Measurements from ENCODE around the gene TTC29.
"Not testable (repeated sequence)": the region's sequence is repeated elsewhere in the genome, so short reads cannot be mapped to it uniquely, and the experiment has no call there.

TTC29 gene

GRCh38 chr4:146852360-146852759 is 93.3 kb downstream of the TTC29 start:
- FAIRE-seq: no peak

DNA sequence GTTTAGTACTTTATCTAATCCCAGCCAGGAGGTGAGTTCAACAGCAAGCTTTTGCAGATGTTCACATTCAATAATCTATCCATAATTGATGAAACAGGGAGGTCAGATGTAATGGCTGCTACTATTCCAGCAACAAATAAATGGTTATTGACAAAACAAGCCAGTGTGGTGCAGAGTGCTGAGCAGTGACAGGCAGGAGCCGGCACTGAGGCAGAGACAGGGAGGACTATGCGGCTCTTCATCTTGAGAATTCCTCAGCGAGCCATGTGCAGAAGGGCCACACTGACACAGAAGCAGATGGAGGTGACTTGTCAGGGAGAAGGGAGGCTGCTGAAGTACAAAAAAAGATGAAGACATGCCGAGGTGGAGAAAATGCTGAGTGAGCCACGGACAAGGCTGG is 98.3 kb downstream of the TTC29 start:
- FAIRE-seq: no peak

- FAIRE-seq: no peak
These were observed 98.8 kb downstream of the TTC29 start for GRCh38 chr4:146846882-146847281.

DNA sequence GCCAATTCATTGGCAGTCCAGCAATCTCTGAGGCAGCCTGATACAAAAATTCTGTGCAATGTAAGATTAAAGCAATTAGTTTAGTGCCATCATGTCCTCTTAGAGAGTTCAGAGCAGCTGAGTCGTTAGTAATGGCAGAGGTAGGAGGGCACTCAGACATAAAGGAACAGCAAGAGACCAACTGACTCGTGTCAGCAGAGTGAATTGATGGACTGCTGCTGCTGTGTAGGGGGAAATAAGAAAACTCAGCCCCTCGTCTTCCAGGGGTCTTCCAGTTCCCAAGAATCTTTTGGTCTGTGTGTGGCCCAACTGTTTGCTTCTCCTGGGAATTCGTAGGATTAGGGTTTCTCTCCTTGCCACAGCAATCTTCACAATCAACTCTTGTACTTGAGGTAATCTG is 100.9 kb downstream of the TTC29 start:
- no peak for FAIRE-seq

- FAIRE-seq: no peak
These were observed 102.8 kb downstream of the TTC29 start for GRCh38 chr4:146842876-146843275.

DNA sequence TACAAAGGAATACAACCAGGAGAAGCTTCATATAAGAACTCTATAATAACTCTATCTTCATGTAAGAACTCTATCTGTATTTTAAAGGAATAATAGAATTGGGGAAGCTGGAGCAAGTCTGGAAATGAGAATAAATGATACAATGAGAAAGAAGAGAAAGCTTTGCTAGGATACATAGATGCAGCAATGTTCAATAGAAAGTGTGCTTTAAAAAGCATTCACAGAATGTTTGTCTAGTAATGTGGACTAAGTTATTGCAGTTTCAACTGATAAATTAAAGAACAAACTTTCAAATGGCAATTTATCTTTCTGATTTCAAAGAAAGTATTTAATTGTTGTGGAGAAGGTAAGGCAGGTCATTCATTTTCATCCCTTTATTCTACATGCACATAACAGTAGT is 104.9 kb downstream of the TTC29 start:
- FAIRE-seq: no peak

DNA sequence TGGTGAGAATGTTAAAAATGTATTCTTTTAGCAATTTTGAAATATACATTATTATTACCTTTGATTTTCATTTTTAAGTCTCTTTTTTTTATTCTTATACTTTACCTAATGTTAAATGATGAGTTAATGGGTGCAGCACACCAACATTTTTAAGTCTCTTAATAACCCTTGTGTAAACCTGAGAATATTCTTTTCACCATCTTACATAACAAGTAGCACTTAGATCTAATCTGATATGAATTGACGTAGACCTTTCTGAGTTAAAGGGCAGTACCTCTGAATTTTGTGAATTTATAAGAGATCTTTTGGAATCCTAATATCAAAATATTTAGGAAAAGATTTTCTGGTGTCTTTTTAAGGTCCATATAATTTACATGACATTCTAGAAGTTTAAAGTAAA is 110.6 kb downstream of the TTC29 start:
- FAIRE-seq: no peak

GRCh38 chr4:146834263-146835034 is 111.2 kb downstream of the TTC29 start:
- FAIRE-seq: no peak

- no peak for FAIRE-seq
These were observed 112.1 kb downstream of the TTC29 start for GRCh38 chr4:146833530-146833929.

- not testable (repeated sequence) for FAIRE-seq
These were observed 122.7 kb downstream of the TTC29 start for GRCh38 chr4:146822980-146823379.

DNA sequence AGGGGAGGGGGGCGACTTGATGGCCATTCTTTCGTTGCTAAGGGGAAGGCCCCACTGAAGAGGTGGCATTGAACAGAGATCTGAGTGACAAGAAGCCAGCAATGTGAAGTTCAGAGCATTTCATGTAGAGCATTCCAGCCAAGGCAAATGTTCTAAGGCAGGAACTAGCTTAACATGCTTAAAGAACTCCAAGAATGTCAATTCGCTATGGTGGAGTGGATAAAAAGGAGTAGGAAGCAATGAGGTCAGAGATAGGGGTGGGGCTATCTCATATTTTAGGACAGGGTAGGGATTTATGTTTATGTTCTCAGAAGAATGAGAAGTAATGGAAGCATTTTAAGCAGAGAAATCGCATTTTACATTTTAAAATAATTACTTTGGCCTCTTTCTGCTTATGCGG is 130.9 kb downstream of the TTC29 start:
- FAIRE-seq: no peak

DNA sequence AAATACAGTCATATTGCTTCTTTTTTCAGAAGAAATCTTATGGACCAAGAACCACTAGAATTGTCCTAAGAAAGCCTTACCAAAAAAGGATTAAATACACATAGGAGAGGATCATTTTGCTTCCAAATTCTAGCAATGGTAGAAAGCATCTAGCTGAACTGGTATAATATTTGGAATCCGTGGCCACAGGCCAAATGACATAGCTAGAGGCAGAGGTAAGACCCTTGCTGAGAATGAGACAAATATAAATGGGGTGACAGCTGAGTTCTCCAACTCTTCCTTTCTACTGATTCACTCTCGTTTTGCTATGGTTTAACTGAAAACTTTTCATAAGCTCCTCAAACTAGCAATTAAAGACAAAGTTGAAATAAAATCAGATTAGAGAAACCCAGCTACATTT is 150.0 kb downstream of the TTC29 start:
- no peak for FAIRE-seq

GRCh38 chr4:146793727-146794126 is 151.9 kb downstream of the TTC29 start:
- FAIRE-seq: no peak

DNA sequence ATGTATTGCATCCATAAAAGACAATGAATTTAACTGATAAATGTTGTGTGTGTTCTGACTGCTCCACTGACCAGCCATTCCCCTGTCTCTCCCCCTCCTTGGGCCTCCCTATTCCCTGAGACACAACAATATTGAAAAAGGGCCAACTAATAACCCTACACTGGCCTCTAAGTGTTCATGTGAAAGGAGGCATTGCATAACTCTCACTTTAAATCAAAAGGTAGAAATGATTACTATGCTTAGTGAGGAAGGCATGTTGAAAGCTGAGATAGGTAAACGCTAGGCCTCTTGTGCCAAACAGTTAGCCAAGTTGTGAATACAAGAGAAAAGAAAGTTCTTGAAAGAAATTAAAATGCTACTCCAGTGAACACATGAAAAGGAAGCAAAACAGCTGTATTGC is 154.2 kb downstream of the TTC29 start:
- no peak for FAIRE-seq

DNA sequence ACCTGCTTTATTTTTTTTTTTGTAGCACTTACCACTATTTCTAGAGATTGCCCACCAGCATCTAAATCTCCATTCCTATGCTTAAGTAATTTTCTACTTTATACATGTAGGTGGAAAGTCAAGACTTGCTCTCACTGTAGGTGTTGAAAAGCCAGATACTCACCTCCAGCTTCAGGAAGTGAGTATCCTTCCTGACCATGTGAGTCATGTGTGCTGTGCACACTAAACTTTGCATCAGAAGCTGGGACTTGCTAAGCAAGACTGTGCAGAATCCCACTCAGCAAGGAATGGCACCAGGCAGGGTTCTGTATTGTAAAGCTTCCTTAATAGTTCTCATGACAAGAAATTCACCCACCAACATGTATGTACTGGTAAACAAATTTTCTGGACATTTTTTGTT is 155.1 kb downstream of the TTC29 start:
- no peak for FAIRE-seq

DNA sequence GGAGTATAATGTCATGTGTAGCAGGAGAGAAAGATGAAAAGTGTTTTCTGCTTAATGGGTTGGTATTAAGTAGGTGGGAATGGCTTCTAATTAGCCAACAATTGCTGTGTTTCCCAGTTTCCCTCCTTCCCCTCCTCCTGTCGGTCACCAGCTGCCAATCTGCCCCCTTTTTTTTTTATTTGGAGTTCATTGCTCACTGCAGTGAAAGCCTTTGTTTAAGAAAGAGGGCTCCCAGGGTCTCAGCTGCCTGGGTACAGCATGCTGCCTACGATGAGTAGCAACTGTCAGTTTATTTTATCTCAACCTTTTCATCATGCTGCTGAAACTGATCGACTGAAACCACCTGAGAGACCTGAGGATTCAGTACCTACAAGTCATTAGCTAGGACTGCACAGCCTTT is 157.9 kb downstream of the TTC29 start:
- no peak for FAIRE-seq

DNA sequence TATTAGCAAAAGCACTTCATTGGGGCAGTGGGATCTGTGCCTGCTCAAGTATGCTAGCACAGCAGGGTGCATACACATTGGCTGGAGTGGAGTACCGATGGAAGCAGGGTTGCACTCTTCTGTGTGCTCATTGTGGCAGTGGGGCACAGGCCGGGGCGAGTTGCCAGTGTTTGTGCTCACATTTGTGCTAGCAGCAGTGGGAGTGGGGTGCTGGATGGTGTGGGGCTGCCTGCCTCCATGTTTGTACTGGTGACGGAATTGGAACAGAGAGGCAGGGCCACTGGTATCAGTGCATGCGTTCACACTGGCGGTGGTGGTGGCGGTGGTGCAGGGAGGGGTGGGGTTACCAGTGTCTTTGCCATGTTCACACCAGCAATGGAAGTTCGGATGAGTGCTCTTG is 169.0 kb downstream of the TTC29 start:
- FAIRE-seq: no peak

GRCh38 chr4:146763560-146763959 is 182.1 kb downstream of the TTC29 start:
- FAIRE-seq: no peak

- no peak for FAIRE-seq
These were observed 183.6 kb downstream of the TTC29 start for GRCh38 chr4:146762016-146762415.

- FAIRE-seq: no peak
These were observed 203.2 kb downstream of the TTC29 start for GRCh38 chr4:146742416-146742815.

DNA sequence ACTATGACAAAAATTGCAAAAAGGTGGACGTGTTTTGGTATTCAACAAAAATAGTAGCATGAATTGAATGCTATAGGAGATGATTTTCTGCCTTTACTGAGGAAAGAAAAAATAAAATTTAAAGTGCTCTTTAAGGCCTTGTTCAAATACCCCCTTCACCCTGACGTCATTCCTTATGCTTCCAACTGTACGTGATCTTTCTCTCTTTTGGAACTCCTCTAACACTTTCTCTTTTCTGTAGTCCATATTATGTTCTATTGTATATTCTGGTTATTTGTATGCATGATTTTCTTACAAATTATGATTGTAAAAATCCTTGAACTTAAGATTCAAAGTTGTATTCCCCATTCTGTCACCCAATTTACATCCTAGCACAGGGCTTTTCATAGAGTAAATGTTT is 206.5 kb downstream of the TTC29 start:
- no peak for FAIRE-seq

DNA sequence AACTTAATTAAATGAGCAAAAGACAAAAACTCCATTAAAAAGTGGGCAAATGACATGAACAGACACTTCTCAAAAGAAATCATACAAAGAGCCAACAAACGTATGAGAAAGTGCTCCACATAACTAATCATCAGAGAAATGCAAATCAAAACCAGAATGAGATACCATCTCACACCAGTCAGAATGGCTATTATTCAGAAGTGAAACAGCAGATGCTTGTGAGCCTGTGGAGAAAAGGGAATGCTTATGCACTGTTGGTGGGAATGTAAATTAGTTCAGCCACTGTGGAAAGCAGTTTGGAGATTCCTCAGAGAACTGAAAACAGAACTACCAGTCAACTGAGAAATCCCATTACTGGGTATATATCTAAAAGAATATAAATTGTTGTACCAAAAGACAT is 222.1 kb downstream of the TTC29 start:
- not testable (repeated sequence) for FAIRE-seq

GRCh38 chr4:146709956-146710355 is 235.7 kb downstream of the TTC29 start:
- no peak for FAIRE-seq

DNA sequence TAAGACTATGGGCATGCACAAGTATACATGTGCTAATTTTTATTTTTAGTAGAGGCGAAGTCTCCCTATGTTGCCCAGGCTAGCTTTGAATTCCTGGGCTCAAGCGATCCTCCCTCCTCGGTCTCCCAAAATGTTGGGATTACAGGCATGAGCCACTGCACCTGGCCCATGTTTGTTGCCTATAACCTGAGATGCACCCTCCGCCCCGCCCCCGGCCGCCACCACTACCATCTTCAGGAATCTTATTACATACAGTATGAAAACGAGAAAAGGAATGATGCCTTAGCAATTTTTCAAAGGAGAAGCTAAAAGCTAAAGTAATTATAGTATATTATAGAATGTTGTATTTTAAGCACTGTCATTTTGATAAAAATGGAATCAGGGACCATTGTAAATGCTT is 245.8 kb downstream of the TTC29 start:
- no peak for FAIRE-seq

DNA sequence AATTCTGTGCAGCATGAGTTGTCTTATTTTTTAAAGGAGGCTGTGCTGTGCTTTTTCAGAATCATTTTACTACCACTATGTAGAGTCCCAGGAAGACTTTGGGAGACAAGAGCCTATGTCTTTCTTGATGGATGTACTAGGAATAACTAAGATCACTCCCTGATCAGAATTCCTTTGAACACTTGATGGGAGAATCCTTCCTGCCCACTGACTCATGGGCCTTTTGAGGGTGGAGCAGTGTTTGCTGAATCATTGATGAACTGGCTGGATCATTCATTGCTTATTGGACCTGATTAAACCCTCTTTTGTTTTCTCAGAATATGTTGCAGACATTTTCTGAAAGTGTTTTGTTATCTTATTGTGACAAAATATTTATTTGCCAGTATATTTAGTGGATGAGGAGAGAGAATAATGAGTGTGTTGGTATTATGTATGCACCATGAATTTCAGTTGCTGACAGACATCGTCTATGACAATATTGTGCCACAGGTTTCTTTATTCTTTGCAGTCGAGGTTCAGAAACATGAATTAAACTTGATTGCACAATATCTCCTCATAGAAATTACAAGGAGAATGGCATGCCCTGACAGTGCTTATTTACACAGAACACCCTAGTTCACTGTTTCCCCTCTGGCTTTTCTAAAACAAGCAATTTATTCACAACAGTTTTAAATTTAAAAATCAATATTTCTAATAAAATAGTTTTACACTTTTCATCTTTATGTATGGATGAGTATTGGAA is 270.7 kb downstream of the TTC29 start:
- FAIRE-seq: no peak

Data from A204.1 (cell line).